HFF-Myc (cell line): ENCODE measurements around the gene BTNL8.

Source experiments
- DNase-seq: peaks from one replicate; pipeline ENCODE4 v3.0.0-alpha.2; 2011; ENCODE audit warnings: low read depth; ENCODE audit errors: extremely low read depth
- H3K4me3 ChIP-seq: replicated peaks from 2 replicates; pipeline ENCODE4 v1.5.1; 2011; ENCODE audit warnings: low read depth, mild to moderate bottlenecking, control low read depth, low read length
- CTCF ChIP-seq: IDR thresholded peaks from 2 replicates; pipeline ENCODE4 v1.5.1; 2012; ENCODE audit warnings: mild to moderate bottlenecking, low read depth, low read length, control low read depth; ENCODE audit errors: missing control alignments

BTNL8 gene

DNA sequence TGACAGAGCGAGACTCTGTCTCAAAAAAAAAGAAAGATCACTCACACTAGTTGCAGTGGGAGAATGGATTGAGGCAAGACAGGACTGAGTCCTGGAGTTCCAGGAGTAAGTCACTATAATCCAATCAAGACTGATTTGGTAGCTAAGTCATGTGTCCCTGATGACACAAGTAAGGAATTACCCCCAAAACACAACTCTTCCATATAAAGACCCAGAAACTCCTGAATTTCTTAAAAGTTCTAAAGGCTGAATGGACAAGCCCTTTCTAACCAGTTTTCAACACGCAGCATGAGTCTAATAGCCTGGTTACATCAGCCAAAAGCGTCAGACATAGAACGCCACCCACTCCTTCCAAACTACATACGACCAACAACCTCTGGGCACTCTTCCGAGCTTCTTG, 40.4 kb upstream of the BTNL8 start:
- TF ChIP-seq CTCF = no peak
- H3K4me3 ChIP-seq = no peak overlapping the region
- no peak for DNase-seq

DNA sequence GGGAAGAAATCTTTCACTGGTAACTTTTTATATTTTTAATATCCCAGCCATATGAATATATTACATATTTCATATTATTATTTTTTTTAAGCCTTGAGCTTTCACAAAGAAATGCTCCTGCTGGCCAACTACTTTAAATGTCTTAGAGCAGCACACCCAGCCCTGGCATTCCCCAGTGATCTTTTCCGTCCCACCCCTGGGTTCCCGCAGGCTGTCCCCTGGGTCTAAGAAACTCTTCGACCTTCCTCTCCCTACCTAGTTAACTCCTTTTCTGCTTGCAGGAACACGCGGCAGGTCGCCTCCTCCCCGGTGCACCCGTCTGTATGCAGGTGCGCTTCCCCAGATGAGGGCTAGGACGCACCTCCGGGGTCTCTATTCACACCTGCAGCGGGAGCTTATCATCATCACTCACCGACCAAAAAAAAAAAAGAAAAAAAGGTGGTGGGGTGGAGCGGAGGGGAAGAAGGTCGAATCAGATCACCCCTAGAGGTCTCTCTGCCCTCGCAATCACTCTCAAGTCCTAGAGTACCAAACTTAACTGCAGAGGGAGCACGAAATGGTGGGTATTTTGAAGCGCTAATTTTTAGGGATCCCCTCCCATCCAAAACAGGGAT, 38.6 kb upstream of the BTNL8 start:
- no peak for DNase-seq
- H3K4me3 ChIP-seq = peak overlapping the region; percentile 88
- TF ChIP-seq CTCF = peak; percentile 4

GRCh38 chr5:180860887-180861822, 37.8 kb upstream of the BTNL8 start, which contains the start of gene ZFP62:
Gene ZFP62 (minus strand): TSS chr5:180861276. CDS start chr5:180861219, 57 bp downstream.
- peak; percentile 50 for DNase-seq
- H3K4me3 ChIP-seq = peak within 1 kb of the TSS; percentile 88
- TF ChIP-seq CTCF = no peak

GRCh38 chr5:180862645-180863044, 36.3 kb upstream of the BTNL8 start:
- TF ChIP-seq CTCF = no peak
- no peak for DNase-seq
- H3K4me3 ChIP-seq = no peak overlapping the region

- no peak for TF ChIP-seq CTCF
- no peak for DNase-seq
These were observed 32.8 kb upstream of the BTNL8 start for GRCh38 chr5:180865981-180866695.

GRCh38 chr5:180866985-180867384, 32.0 kb upstream of the BTNL8 start:
- no peak for TF ChIP-seq CTCF
- no peak for DNase-seq
- no peak overlapping the region for H3K4me3 ChIP-seq

More at GRCh38 chr5:180865981-180866695, 32.8 kb upstream of the BTNL8 start:
- H3K4me3 ChIP-seq = no peak overlapping the region
